Measurements from ENCODE around the gene EPS8.
"Not testable (repeated sequence)": the region's sequence is repeated elsewhere in the genome, so short reads cannot be mapped to it uniquely, and the experiment has no call there.

Gene EPS8

DNA sequence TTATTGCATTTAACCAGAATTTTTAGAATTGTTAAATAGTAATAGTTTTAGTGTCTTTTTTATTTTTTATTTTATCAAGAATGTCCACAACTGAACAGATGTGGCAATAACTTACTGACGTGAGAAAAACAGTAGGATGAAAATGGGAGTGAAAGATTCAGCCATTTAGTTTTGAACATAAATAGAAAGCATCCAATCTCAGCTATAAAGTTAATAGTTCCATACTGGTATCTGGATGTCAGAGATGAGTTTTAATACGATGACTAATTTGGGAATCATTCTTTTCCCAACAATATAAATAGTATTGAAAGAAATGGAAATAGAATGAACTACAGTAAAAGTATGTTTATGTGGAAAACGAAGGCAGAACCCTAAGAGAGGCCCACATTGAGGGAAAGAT lies 159.4 kb downstream of the EPS8 start:
- DNase-seq (ENCODE audit: extremely low read depth, low read depth) = no peak
- TF ChIP-seq, protein P1, sequence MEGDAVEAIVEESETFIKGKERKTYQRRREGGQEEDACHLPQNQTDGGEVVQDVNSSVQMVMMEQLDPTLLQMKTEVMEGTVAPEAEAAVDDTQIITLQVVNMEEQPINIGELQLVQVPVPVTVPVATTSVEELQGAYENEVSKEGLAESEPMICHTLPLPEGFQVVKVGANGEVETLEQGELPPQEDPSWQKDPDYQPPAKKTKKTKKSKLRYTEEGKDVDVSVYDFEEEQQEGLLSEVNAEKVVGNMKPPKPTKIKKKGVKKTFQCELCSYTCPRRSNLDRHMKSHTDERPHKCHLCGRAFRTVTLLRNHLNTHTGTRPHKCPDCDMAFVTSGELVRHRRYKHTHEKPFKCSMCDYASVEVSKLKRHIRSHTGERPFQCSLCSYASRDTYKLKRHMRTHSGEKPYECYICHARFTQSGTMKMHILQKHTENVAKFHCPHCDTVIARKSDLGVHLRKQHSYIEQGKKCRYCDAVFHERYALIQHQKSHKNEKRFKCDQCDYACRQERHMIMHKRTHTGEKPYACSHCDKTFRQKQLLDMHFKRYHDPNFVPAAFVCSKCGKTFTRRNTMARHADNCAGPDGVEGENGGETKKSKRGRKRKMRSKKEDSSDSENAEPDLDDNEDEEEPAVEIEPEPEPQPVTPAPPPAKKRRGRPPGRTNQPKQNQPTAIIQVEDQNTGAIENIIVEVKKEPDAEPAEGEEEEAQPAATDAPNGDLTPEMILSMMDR (IDR thresholded peaks at IDR 0.05; ENCODE audit: low read depth, low read length) = no peak

DNA sequence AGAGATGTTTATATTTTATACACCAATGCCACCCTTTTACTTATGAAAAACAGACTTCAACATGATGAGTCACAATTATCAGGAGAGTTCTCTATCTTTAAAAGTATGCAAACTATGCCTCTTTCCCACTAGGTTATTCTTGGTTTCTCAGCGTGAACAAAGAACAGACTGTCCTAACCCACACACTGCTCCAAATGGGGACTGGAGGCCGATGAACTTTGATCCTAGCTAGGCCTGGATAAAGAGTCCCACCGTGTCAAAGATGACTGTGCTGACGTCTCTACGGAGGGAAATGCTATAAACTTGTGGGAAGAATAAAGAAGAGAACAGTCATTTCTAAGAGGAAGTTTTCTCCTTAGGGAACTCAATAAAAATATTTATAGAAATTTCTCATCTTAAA lies 160.1 kb downstream of the EPS8 start:
- DNase-seq (ENCODE audit: extremely low read depth, low read depth) = no peak
- TF ChIP-seq, protein P1 (IDR thresholded peaks at IDR 0.05; ENCODE audit: low read depth, low read length) = no peak

DNA sequence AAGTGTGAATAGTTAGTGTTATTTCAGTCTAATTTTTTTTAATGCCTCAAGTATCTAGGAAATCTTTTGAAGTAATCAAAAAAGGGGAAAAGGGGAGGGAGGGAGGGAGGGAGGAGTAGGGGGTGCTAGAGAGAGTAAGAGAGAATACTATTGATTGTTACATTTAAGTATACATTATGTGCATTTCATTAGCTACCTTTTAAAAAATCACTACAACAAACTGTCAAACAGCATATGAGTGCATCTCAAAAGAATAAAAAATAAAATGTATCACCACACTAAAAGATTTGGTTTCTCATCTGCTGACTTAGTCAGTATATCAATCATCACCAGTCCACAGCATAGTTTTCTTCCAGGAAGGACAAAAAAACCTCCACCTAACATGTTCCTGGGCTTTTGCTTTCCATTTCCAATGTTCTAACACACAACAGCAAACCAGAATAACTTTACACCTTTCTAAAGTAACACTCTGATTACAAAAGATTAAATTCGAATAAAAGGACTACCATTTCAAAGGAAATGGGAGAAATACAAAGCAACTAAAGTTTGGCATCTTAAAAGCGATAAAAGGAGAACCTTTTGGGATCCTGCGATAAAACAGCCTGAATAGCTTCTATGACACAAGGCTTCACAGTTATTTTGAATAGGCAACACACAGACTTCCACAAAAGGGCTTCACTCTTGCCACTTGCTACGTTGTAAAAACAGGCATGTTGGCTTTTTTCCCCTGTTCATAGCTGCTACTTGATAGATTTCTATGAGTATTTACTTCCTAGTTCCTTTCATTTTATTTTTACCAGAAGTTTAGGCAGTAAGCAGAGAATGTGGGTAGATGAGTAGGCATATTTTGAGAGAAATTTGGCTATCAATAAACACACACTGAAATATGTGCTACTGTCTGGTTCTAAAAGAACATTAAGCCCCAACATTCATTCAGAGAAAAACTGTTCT lies 160.9 kb downstream of the EPS8 start:
- DNase-seq (ENCODE audit: extremely low read depth, low read depth) = no peak
- TF ChIP-seq, protein P1 (IDR thresholded peaks at IDR 0.05; ENCODE audit: low read depth, low read length) = no peak

DNA sequence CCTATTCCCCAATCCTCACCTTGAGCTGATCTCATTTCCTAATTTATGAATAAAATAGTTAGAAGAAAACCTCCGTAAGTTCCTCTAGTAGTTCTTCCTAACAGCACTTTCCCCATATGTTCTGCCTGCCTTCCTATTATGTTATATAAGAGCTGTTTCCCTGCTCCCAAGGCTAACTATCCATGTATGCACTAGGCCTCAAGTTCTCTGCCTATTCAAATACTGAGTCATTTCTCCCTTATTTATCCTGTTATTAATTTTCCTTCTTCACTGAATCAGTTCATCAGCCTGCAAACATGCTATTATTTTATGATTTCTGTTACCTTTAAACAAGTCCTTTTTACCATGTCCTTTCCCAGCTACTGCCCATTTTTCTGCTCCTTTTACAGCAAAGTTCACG lies 164.1 kb downstream of the EPS8 start:
- no peak for DNase-seq (ENCODE audit: extremely low read depth, low read depth)
- TF ChIP-seq, protein P1 (IDR thresholded peaks at IDR 0.05; ENCODE audit: low read depth, low read length) = no peak

DNA sequence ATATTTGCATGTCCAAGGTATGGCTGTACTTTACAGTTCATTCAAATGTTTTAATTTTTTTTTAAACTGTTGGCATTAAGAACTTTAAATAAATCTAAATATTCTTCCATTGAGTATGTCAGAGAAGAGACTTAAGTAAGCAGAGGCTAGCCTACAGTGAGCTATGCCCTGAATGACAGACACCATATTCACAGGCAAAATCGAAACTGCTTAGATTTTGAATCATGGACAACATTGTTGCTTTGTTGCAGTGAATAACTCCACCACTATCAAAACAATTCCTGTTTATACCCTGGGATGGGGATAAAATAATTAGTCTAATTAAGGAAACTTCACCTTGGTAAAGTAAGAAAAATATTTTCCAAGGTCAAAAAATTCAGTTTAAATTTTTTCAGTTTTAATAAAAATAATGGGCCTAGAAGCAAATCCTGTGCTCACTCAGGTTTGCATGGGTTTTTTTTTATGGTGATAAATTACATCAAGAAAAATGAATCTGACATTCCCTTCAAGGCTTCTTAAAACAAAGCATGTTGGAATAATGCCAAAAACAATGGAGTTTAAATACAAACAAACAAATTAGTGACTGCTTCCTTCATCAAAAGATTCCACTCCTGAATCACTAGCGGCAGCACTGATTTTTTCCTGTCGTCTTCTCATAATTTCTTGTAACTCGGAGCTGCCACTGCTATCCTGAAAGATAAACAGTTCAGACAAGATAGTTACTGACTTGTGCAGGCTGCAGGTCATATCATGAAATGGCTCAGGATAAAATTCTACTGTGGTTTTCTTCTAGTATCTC lies 168.2 kb downstream of the EPS8 start:
- TF ChIP-seq, protein P1 (IDR thresholded peaks at IDR 0.05; ENCODE audit: low read depth, low read length) = no peak
- DNase-seq (ENCODE audit: extremely low read depth, low read depth) = no peak

DNA sequence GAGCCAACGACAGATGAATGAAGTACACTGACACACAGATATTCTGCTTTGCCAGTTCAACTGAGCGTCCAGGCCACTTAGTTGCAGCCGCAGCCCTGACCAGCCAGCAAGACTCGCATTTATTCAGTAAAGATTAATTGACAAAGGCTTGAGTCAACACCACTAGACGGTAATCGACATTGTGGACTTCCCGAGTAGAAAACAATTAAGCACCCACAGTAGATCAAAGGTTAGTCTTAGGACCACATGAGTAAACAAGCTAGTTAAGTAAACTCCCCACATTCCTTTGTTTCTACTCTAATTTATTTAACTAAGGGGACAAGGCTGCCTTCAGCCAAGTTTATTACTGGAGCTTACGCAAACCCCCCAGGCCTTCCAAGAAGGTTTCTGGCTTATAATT lies 172.7 kb downstream of the EPS8 start:
- DNase-seq (ENCODE audit: extremely low read depth, low read depth) = not testable (repeated sequence)

DNA sequence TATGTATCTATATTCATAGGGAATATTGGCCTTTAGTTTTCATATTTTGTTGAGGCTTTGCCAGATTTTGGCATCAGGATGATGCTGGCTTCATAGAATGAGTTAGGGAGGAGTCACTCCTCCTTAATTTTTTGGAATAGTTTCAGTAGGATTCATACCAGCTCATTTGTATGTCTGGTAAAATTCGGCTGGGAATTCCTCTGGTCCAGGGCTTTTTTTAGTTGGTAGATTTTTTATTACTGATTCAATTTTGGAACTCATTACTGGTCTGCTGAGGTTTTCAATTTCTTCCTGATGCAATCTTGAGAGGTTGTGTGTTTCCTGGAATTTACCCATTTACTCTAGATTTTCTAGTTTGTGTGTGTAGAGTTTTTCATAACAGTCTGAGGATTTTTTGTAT lies 175.2 kb downstream of the EPS8 start:
- DNase-seq (ENCODE audit: extremely low read depth, low read depth) = peak; percentile 42
- TF ChIP-seq, protein P1 (IDR thresholded peaks at IDR 0.05; ENCODE audit: low read depth, low read length) = no peak
